HCT116 (cell line): ENCODE data around the gene ANKRD39. TPM values are rescaled to one million over a fixed set of nuclear protein-coding genes. Genes with fewer than 3 reads are reported as not detected.

Experiments used
- ATAC-seq: fragments of 200-7000 bp; cut with Tn5 transposase; 2 replicates; pipeline ENCODE4 v1.9.1; 2020; ENCODE audit warnings: mild to moderate bottlenecking, moderate library complexity
- BruUV-seq: library from RNA; stranded (reverse); fragments of 400-500 nt; replicated peaks from 2 replicates; lab custom pipeline; 2021; lab: Mats Ljungman, UMichigan
- CTCF ChIA-PET: fragments of 300-600 bp; sonication (Branson Sonifier 250); formaldehyde crosslinking; loops from one replicate; lab custom pipeline; 2021; ENCODE audit warnings: antibody characterized with exemption; lab: Charles Lee
- POLR2A ChIA-PET: fragments of 300-600, 350-600 bp; sonication (Branson Sonifier 250); formaldehyde crosslinking; loops from one replicate; lab custom pipeline; 2021; ENCODE audit warnings: antibody characterized with exemption; lab: Charles Lee
- RAD21 ChIA-PET, 2 experiments: fragments of 300-600 bp; sonication (Branson Sonifier 250); formaldehyde crosslinking; loops; one replicate each; lab custom pipeline; 2023; ENCODE audit warnings: low total read pairs in 2 of 2; ENCODE audit not compliant: uncharacterized antibody in 2 of 2, unreplicated experiment in 2 of 2, low non-redundant PET in 1 of 2; lab: Charles Lee
- DNase-seq: peaks from one replicate; pipeline ENCODE4 v3.0.0-alpha.2; 2010; ENCODE audit warnings: low read depth, low spot score
- H2AFZ ChIP-seq: fragments of 200-600 bp; shearing (Covaris generic), sonication (generic); 2 replicates; pipeline ENCODE4 v1.6.1; 2017; ENCODE audit warnings: low read depth, mixed run types, mixed read lengths, antibody characterized with exemption, low read length; ENCODE audit not compliant: poor library complexity, severe bottlenecking
- H3K27ac ChIP-seq: 2 replicates; pipeline ENCODE4 v1.5.1; 2012; ENCODE audit warnings: low read depth, low read length
- H3K27me3 ChIP-seq: fragments of 200-600 bp; sonication (generic); 2 replicates; pipeline ENCODE4 v1.6.1; 2016; ENCODE audit warnings: mixed run types, low read length, mixed read lengths; ENCODE audit not compliant: insufficient read depth
- H3K36me3 ChIP-seq, 2 experiments: fragments of 200-500 bp in 1 of 2; fragments of 200-600 bp in 1 of 2; sonication (Bioruptor generic) in 1 of 2; sonication (generic) in 1 of 2; 2 replicates each; pipeline versions ENCODE4 v1.5.1 to v1.6.1; 2014 to 2016; ENCODE audit warnings: low read length in 2 of 2, inconsistent platforms in 1 of 2, mixed read lengths in 1 of 2, mixed run types in 1 of 2; ENCODE audit not compliant: insufficient read depth in 2 of 2, control insufficient read depth in 1 of 2
- H3K4me1 ChIP-seq, 2 experiments: fragments of 200-600 bp in 1 of 2; sonication (generic) in 1 of 2; 2 replicates each; pipeline versions ENCODE4 v1.5.1 to v1.6.1; 2012 to 2017; ENCODE audit warnings: low read length in 2 of 2, inconsistent platforms in 1 of 2, mild to moderate bottlenecking in 1 of 2, mixed read lengths in 1 of 2, mixed run types in 1 of 2, moderate library complexity in 1 of 2; ENCODE audit not compliant: insufficient read depth in 2 of 2, control insufficient read depth in 1 of 2
- H3K4me2 ChIP-seq: fragments of 200-600 bp; sonication (generic); 2 replicates; pipeline ENCODE4 v1.6.1; 2017; ENCODE audit warnings: mixed run types, low read length, mixed read lengths
- H3K4me3 ChIP-seq, 2 experiments: fragments of 200-600 bp in 1 of 2; sonication (generic) in 1 of 2; replicated peaks in 1 of 2; 2 replicates each; pipeline ENCODE4 v1.5.1; 2011 to 2016; ENCODE audit warnings: low read length in 2 of 2, control low read depth in 1 of 2, low read depth in 1 of 2, mild to moderate bottlenecking in 1 of 2, mixed read lengths in 1 of 2, mixed run types in 1 of 2
- H3K79me2 ChIP-seq: fragments of 200-600 bp; sonication (generic); 2 replicates; pipeline ENCODE4 v1.6.1; 2017; ENCODE audit warnings: mild to moderate bottlenecking, mixed run types, low read length, moderate library complexity, mixed read lengths; ENCODE audit not compliant: insufficient read depth
- H3K9ac ChIP-seq: fragments of 200-600 bp; sonication (generic); 2 replicates; pipeline ENCODE4 v1.6.1; 2016; ENCODE audit warnings: low read length, mixed read lengths
- H3K9me2 ChIP-seq: fragments of 200-600 bp; sonication (generic), shearing (Covaris generic); 2 replicates; pipeline ENCODE4 v1.6.1; 2017; ENCODE audit warnings: mixed run types, mild to moderate bottlenecking, moderate library complexity; ENCODE audit not compliant: insufficient read depth
- H3K9me3 ChIP-seq, 2 experiments: fragments of 200-500 bp in 1 of 2; fragments of 200-600 bp in 1 of 2; sonication (Bioruptor generic) in 1 of 2; sonication (generic) in 1 of 2; 2 replicates each; pipeline ENCODE4 v1.6.1; 2014 to 2017; ENCODE audit warnings: low read length in 2 of 2, mixed read lengths in 2 of 2, inconsistent platforms in 1 of 2, low read depth in 1 of 2, mild to moderate bottlenecking in 1 of 2, mixed run types in 1 of 2, moderate library complexity in 1 of 2; ENCODE audit not compliant: control insufficient read depth in 1 of 2, insufficient read depth in 1 of 2
- H4K20me1 ChIP-seq: fragments of 200-600 bp; sonication (generic), shearing (Covaris generic); 2 replicates; pipeline ENCODE4 v1.6.1; 2017; ENCODE audit warnings: mixed run types, mild to moderate bottlenecking, moderate library complexity; ENCODE audit not compliant: insufficient read depth
- CEBPB ChIP-seq: IDR thresholded peaks from 2 replicates; pipeline ENCODE4 v1.6.1; 2012; ENCODE audit warnings: low read depth
- ELF1 ChIP-seq: IDR thresholded peaks from 2 replicates; pipeline ENCODE4 v1.6.1; 2012; ENCODE audit warnings: low read depth, borderline replicate concordance
- FOSL1 ChIP-seq: IDR thresholded peaks from 2 replicates; pipeline ENCODE4 v1.6.1; 2012; ENCODE audit warnings: low read depth
- JUND ChIP-seq: IDR thresholded peaks from 2 replicates; pipeline ENCODE4 v1.6.1; 2012
- POLR2A ChIP-seq: IDR thresholded peaks from 2 replicates; pipeline ENCODE4 v1.7.0; 2011; ENCODE audit warnings: borderline replicate concordance; ENCODE audit not compliant: insufficient read depth, insufficient read length; ENCODE audit errors: extremely low read depth
- RAD21 ChIP-seq: IDR thresholded peaks from 2 replicates; pipeline ENCODE4 v1.6.1; 2012; ENCODE audit warnings: low read depth, mild to moderate bottlenecking
- SIN3A ChIP-seq: IDR thresholded peaks from 2 replicates; pipeline ENCODE4 v1.6.1; 2012; ENCODE audit warnings: low read depth
- SP1 ChIP-seq: IDR thresholded peaks from 2 replicates; pipeline ENCODE4 v1.6.1; 2012; ENCODE audit warnings: low read depth
- TCF7L2 ChIP-seq: IDR thresholded peaks from 2 replicates; pipeline ENCODE4 v1.7.0; 2011; ENCODE audit warnings: borderline replicate concordance, inconsistent platforms; ENCODE audit not compliant: insufficient read depth, insufficient read length; ENCODE audit errors: extremely low read depth
- YY1 ChIP-seq: IDR thresholded peaks from 2 replicates; pipeline ENCODE4 v1.6.1; 2011; ENCODE audit warnings: low read length, low read depth, moderate library complexity, mild to moderate bottlenecking; ENCODE audit not compliant: insufficient replicate concordance; ENCODE audit errors: extremely low read depth
- ZFX ChIP-seq: fragments of 450-650 bp; IDR thresholded peaks from 2 replicates; pipeline ENCODE4 v1.6.1; 2017
- intact Hi-C: fragments of 100-400 bp; cut with micrococcal nuclease; formaldehyde crosslinking; loops from 2 replicates; pipeline ENCODE4 v1.10.0; 2022
- total RNA-seq: library from RNA; stranded (reverse); gene quantifications from one replicate; pipeline ENCODE4 v1.2.1, GENCODE V29; 2021; ENCODE audit not compliant: unreplicated experiment
- TF ChIP-seq, protein P1 (sequence below): IDR thresholded peaks from 2 replicates; pipeline ENCODE4 v1.6.1; 2012
- TF ChIP-seq, protein P2 (sequence below), 3 experiments: fragments of 200-600 bp in 1 of 3; sonication (generic) in 1 of 3; IDR thresholded peaks in 2 of 3; conservative IDR thresholded peaks in 1 of 3; 2 replicates each; pipeline ENCODE4 v1.5.1; 2012 to 2017; ENCODE audit warnings: low read depth in 2 of 3, low read length in 2 of 3, antibody characterized with exemption in 1 of 3, borderline replicate concordance in 1 of 3, control low read depth in 1 of 3, mild to moderate bottlenecking in 1 of 3, mixed read lengths in 1 of 3, mixed run types in 1 of 3, moderate library complexity in 1 of 3; ENCODE audit not compliant: insufficient read depth in 1 of 3
- TF ChIP-seq, protein P3 (sequence below): IDR thresholded peaks from 2 replicates; pipeline ENCODE4 v1.6.1; 2012
- TF ChIP-seq, protein P4 (sequence below): IDR thresholded peaks from 2 replicates; pipeline ENCODE4 v1.6.1; 2011; ENCODE audit warnings: mild to moderate bottlenecking, low read length, moderate library complexity; ENCODE audit not compliant: insufficient replicate concordance; ENCODE audit errors: extremely low read depth

The ANKRD39 gene
- total RNA-seq, 1 experiment from 2014 or later, result 24.2 TPM

DNA sequence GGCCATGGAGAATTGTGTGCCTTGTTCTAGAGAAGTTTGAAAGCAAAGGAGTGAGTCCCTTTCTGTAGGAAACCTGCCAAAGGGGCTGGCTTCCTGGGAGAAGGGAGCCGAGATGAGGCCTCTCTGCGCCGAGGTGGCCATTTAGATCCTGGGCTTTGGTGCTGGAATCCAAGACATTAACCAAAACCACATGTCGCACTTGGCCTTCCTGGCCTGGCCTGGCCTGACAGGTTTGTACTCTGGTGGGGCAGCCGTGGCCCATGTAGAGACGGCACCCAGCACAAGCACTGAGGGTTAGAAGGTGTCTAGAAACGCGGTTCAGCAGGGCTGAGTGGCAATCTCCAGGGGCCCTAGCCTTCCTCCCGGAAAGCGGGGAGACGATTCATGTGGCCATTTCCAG lies 34.6 kb downstream of the ANKRD39 start:
- DNase-seq (no peak), ATAC-seq (no peak)
- H3K4me2 ChIP-seq, result no peak overlapping the region
- H3K9me3 ChIP-seq, result no peaks in the 10 kb centered on the region
- no peaks in the 10 kb centered on the region for H3K27me3 ChIP-seq
- intact Hi-C loops, result no loop called here
- no peak overlapping the region for H3K4me3 ChIP-seq
- TF ChIP-seq POLR2A (no peak), ELF1 (no peak), JUND (no peak)
- TF ChIP-seq, protein P1, sequence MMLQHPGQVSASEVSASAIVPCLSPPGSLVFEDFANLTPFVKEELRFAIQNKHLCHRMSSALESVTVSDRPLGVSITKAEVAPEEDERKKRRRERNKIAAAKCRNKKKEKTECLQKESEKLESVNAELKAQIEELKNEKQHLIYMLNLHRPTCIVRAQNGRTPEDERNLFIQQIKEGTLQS, result no peak
- TF ChIP-seq, protein P2, sequence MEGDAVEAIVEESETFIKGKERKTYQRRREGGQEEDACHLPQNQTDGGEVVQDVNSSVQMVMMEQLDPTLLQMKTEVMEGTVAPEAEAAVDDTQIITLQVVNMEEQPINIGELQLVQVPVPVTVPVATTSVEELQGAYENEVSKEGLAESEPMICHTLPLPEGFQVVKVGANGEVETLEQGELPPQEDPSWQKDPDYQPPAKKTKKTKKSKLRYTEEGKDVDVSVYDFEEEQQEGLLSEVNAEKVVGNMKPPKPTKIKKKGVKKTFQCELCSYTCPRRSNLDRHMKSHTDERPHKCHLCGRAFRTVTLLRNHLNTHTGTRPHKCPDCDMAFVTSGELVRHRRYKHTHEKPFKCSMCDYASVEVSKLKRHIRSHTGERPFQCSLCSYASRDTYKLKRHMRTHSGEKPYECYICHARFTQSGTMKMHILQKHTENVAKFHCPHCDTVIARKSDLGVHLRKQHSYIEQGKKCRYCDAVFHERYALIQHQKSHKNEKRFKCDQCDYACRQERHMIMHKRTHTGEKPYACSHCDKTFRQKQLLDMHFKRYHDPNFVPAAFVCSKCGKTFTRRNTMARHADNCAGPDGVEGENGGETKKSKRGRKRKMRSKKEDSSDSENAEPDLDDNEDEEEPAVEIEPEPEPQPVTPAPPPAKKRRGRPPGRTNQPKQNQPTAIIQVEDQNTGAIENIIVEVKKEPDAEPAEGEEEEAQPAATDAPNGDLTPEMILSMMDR (IDR thresholded peaks at IDR 0.05 in 2 of 3, conservative IDR thresholded peaks at IDR 0.05 in 1 of 3; ENCODE audit: borderline replicate concordance in 1 of 3, insufficient read depth in 1 of 3, low read depth in 2 of 3, low read length in 2 of 3), result no peak
- ChIA-PET RAD21 (no interaction called here), POLR2A (no interaction called here), CTCF (no interaction called here)
- H3K9ac ChIP-seq, result no peak overlapping the region
- H4K20me1 ChIP-seq, result no peaks in the 10 kb centered on the region
- peaks cover 7 to 16% of the 10 kb centered on the region in 2 experiments; a peak in 2 of 4 replicates for H3K36me3 ChIP-seq
- H3K27ac ChIP-seq, result no peak overlapping the region
- H3K79me2 ChIP-seq, result peaks cover 58% of the 10 kb centered on the region
- H2AFZ ChIP-seq, result no peak overlapping the region
- H3K4me1 ChIP-seq, result no peaks in the 10 kb centered on the region; a peak in 1 of 4 replicates
- no peaks in the 10 kb centered on the region for H3K9me2 ChIP-seq
- no TSS peak for BruUV-seq

DNA sequence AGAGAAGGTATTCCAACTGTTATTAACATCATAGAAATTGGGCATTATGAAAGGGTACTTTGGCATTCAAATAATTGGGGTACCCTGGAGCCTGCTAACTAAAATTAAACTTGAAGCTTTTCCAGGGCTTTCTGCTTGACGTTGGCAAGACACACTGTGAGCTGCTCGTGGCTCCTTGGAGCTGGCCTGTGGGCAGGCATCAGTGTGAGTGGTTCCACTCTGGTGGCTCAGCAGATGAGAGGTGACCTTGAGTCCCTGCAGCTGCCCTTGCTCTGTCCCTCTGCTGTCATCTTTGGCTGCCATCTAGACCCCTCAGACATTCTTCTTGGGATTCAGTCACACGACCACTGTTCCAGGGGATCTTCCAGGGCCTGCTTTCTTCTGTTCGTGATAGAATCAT lies 35.0 kb downstream of the ANKRD39 start:
- no peaks in the 10 kb centered on the region for H3K9me2 ChIP-seq
- ATAC-seq (no peak), DNase-seq (no peak)
- H3K4me2 ChIP-seq, result no peak overlapping the region
- no TSS peak for BruUV-seq
- H3K27me3 ChIP-seq, result no peaks in the 10 kb centered on the region
- no peak overlapping the region for H3K9ac ChIP-seq
- H3K27ac ChIP-seq, result no peak overlapping the region
- no peak overlapping the region for H3K4me3 ChIP-seq
- RAD21 ChIA-PET, result no interaction called here
- POLR2A ChIA-PET, result no interaction called here
- H3K79me2 ChIP-seq, result peaks cover 62% of the 10 kb centered on the region
- no peaks in the 10 kb centered on the region for H3K9me3 ChIP-seq
- intact Hi-C loops, result no loop called here
- H2AFZ ChIP-seq, result no peak overlapping the region
- no peaks in the 10 kb centered on the region for H4K20me1 ChIP-seq
- CTCF ChIA-PET, result no interaction called here
- peaks cover 2 to 4% of the 10 kb centered on the region in 2 experiments; a peak in 3 of 4 replicates for H3K4me1 ChIP-seq
- H3K36me3 ChIP-seq, result peaks cover 6 to 12% of the 10 kb centered on the region in 2 experiments; a peak in 2 of 4 replicates
- TF ChIP-seq TCF7L2, result no peak
- TF ChIP-seq, protein P1, result no peak
- TF ChIP-seq FOSL1, result no peak
- no peak for TF ChIP-seq YY1
- TF ChIP-seq, protein P3, sequence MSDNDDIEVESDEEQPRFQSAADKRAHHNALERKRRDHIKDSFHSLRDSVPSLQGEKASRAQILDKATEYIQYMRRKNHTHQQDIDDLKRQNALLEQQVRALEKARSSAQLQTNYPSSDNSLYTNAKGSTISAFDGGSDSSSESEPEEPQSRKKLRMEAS, result no peak
- no peak for TF ChIP-seq POLR2A
- TF ChIP-seq SP1, result no peak
- TF ChIP-seq, protein P4, sequence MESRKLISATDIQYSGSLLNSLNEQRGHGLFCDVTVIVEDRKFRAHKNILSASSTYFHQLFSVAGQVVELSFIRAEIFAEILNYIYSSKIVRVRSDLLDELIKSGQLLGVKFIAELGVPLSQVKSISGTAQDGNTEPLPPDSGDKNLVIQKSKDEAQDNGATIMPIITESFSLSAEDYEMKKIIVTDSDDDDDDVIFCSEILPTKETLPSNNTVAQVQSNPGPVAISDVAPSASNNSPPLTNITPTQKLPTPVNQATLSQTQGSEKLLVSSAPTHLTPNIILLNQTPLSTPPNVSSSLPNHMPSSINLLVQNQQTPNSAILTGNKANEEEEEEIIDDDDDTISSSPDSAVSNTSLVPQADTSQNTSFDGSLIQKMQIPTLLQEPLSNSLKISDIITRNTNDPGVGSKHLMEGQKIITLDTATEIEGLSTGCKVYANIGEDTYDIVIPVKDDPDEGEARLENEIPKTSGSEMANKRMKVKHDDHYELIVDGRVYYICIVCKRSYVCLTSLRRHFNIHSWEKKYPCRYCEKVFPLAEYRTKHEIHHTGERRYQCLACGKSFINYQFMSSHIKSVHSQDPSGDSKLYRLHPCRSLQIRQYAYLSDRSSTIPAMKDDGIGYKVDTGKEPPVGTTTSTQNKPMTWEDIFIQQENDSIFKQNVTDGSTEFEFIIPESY, result no peak
- TF ChIP-seq ELF1, result no peak
- TF ChIP-seq RAD21, result no peak
- no peak for TF ChIP-seq SIN3A
- no peak for TF ChIP-seq ZFX
- TF ChIP-seq CEBPB, result no peak
- no peak for TF ChIP-seq JUND
